ENCODE data around the gene GATC. TPM values are rescaled to one million over a fixed set of nuclear protein-coding genes. Genes with fewer than 3 reads are reported as not detected.

Gene GATC
- total and polyA plus RNA-seq, 2 of the 4 experiments (the other 2 are of a cell fraction) = 8.7 to 16.5 TPM

- Histone ChIP-seq H3K18ac (ENCODE audit: low read depth, low read length) (no peak overlapping the region), H3K56ac (ENCODE audit: extremely low read depth, insufficient read depth, low read length) (no peak overlapping the region), H3K23ac (ENCODE audit: low read depth, low read length) (no peak overlapping the region), H3K27me3 (ENCODE audit: control insufficient read depth, insufficient read depth, low read length) (peaks cover 24% of the 10 kb centered on the region), H2BK20ac (ENCODE audit: low read depth, low read length) (no peak overlapping the region), H2AFZ (replicated peaks; ENCODE audit: low read length, poor library complexity) (no peak overlapping the region), H3K14ac (replicated peaks; ENCODE audit: low read depth, low read length) (no peak overlapping the region), H3K79me1 (ENCODE audit: low read depth in 1 of 2, low read length in 2 of 2) (no peaks in the 10 kb centered on the region), H2BK15ac (ENCODE audit: low read depth, low read length) (no peak overlapping the region), H3K9me3 (ENCODE audit: control insufficient read depth, insufficient read depth, low read length) (no peaks in the 10 kb centered on the region), H3K36me3 (ENCODE audit: control insufficient read depth, insufficient read depth, low read length) (no peaks in the 10 kb centered on the region), H3K9ac (ENCODE audit: low read depth, low read length) (no peak overlapping the region), H2AK9ac (replicated peaks; ENCODE audit: low read depth, low read length, poor library complexity) (no peak overlapping the region), H3K4ac (ENCODE audit: low read depth, low read length) (no peak overlapping the region), H2BK5ac (ENCODE audit: low read depth, low read length, poor library complexity, severe bottlenecking) (no peak overlapping the region), H3K27ac (ENCODE audit: insufficient read depth, low read length) (no peak overlapping the region), H4K20me1 (ENCODE audit: insufficient read depth, low read length) (no peaks in the 10 kb centered on the region), H3K4me3 (ENCODE audit: insufficient read depth, low read depth, low read length) (no peak overlapping the region), H4K5ac (ENCODE audit: low read depth, low read length) (no peak overlapping the region), H2BK120ac (ENCODE audit: low read depth, low read length) (no peak overlapping the region), H3K4me1 (ENCODE audit: control insufficient read depth, insufficient read depth, low read length) (no peaks in the 10 kb centered on the region), H4K91ac (ENCODE audit: insufficient read depth, low read depth, low read length) (no peak overlapping the region), H4K8ac (ENCODE audit: low read depth in 2 of 2, low read length in 2 of 2) (no peak overlapping the region), H3K9me1 (ENCODE audit: insufficient read depth, low read length) (no peaks in the 10 kb centered on the region), H2AK5ac (ENCODE audit: low read depth, low read length) (no peak overlapping the region), H3K4me2 (ENCODE audit: low read depth, low read length) (no peak overlapping the region)
- ChIA-PET POLR2A (ENCODE audit: unreplicated experiment) (no interaction called here), CTCF (interaction anchor here (0.8 to 2.4 kb wide), 3 partner anchors 72 to 128 kb away, joined by 3 to 15 read pairs (median 3); no protein-coding TSS in a partner anchor)
- no peak for ATAC-seq (ENCODE audit: low read depth)
- no TSS peak for BruUV-seq (replicated peaks)
- TF ChIP-seq CEBPB (IDR thresholded peaks at IDR 0.05; ENCODE audit: low read depth, low read length) (no peak), RFX5 (IDR thresholded peaks at IDR 0.05; ENCODE audit: low read depth, low read length) (no peak), MXI1 (IDR thresholded peaks at IDR 0.05; ENCODE audit: borderline replicate concordance, low read depth, low read length) (no peak), FOS (IDR thresholded peaks at IDR 0.05; ENCODE audit: low read depth, low read length) (no peak), NFE2L2 (IDR thresholded peaks at IDR 0.05; ENCODE audit: low read depth, low read length) (no peak), MAZ (IDR thresholded peaks at IDR 0.05; ENCODE audit: borderline replicate concordance, low read depth, low read length) (no peak), MAFK (IDR thresholded peaks at IDR 0.05; ENCODE audit: low read depth, low read length) (no peak)
- no peak for DNase-seq
- in situ Hi-C loops (cut with MboI; ENCODE audit: low sequenced_read_pairs) = loop anchor here (25.0 kb wide), 1 partner anchor 92 kb away; the partner anchor contains the start of gene PLA2G1B
- dilution Hi-C loops (cut with HindIII; ENCODE audit: low sequenced_read_pairs, unreplicated experiment) = no loop called here
- intact Hi-C loops (cut with micrococcal nuclease) = no loop called here
- WGBS, 2 experiments (ENCODE audit: extremely low coverage in 2 of 2, insufficient read length in 1 of 2) = 71% methylated on average over 3 of the region's 7 CpGs; no CpG with 5 or more reads in 1 of the 2 experiments
These were observed 16.9 kb upstream of the GATC start for GRCh38 chr12:120429368-120429767.
